ENCODE data around the gene CELF4. TPM values are rescaled to one million over a fixed set of nuclear protein-coding genes. Genes with fewer than 3 reads are reported as not detected.

CELF4 gene
- total RNA-seq, 1 donor from 2014 or later = not detected

DNA sequence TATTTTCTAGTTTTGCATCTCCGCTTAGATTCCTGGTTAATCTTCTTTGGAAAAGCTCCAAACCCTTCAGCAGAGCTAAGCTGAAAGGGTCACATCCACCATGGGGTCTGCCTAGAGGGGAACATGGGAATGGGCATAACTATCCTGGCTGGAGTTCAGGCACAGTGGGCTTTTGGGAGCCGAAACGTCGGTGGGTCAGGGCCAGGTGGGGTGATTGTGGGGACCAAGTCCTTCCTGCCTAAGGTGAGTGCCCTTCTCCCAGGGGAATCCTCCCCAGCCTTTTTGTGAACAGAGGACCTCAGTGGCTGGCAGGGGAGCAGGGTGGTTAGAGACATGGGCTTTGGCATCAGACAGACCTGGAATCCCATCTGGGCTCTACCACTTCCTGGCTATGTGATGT is 60.3 kb downstream of the CELF4 start:
- no peak for DNase-seq (ENCODE audit: low read depth)
- no peak overlapping the region for H3K4me3 ChIP-seq (ENCODE audit: low read depth, low read length)
- H3K36me3 ChIP-seq (ENCODE audit: control insufficient read depth, insufficient read depth, low read length) = no peaks in the 10 kb centered on the region
- peaks cover 4% of the 10 kb centered on the region for H3K27me3 ChIP-seq (ENCODE audit: control insufficient read depth, insufficient read depth, low read length)
- TF ChIP-seq, protein P1, sequence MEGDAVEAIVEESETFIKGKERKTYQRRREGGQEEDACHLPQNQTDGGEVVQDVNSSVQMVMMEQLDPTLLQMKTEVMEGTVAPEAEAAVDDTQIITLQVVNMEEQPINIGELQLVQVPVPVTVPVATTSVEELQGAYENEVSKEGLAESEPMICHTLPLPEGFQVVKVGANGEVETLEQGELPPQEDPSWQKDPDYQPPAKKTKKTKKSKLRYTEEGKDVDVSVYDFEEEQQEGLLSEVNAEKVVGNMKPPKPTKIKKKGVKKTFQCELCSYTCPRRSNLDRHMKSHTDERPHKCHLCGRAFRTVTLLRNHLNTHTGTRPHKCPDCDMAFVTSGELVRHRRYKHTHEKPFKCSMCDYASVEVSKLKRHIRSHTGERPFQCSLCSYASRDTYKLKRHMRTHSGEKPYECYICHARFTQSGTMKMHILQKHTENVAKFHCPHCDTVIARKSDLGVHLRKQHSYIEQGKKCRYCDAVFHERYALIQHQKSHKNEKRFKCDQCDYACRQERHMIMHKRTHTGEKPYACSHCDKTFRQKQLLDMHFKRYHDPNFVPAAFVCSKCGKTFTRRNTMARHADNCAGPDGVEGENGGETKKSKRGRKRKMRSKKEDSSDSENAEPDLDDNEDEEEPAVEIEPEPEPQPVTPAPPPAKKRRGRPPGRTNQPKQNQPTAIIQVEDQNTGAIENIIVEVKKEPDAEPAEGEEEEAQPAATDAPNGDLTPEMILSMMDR (IDR thresholded peaks at IDR 0.05; ENCODE audit: insufficient read depth, low read length, poor library complexity, severe bottlenecking) = no peak

DNA sequence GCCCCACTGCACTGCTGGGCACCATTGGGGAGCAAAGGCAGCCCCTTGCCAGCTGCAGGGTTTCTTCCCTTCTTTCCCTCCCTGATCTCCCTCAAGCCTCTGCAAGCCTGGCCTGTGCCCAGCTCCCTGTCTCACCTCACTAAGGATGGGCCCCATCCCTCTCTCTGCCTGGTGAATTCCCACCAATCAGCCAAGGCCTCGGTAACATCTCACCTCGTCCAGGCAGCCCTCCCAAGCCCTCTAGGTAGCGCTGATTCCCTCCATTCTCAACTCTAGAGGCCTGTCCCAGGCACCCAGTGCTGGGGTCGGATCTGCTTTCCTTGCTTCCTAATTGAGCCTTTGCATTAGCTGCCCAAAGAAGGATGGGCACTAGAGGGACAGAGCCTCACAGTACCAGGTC is 63.0 kb downstream of the CELF4 start:
- peaks cover 6% of the 10 kb centered on the region for H3K27me3 ChIP-seq (ENCODE audit: control insufficient read depth, insufficient read depth, low read length)
- no peak overlapping the region for H3K4me3 ChIP-seq (ENCODE audit: low read depth, low read length)
- H3K36me3 ChIP-seq (ENCODE audit: control insufficient read depth, insufficient read depth, low read length) = no peaks in the 10 kb centered on the region
- TF ChIP-seq, protein P1 (IDR thresholded peaks at IDR 0.05; ENCODE audit: insufficient read depth, low read length, poor library complexity, severe bottlenecking) = no peak
- DNase-seq (ENCODE audit: low read depth) = no peak

DNA sequence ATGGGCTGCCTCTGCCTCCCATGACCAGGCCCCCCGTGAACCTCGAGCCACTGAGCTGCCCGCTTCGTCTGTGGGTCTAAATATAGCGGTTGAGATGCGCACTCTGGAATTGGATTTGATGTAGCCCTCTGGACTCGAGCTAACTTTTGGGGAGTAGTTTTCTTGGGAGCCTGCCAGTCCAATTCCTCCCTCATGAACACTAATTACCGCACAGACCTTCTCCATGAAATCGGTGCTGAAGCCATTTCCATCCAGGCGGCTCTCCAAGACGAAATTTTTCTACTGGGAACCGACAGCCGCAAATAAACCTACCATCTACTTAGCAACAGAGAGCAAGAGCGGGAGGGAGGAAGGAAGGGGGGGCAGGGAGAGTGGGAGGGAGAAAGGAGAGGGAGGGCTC is 63.6 kb downstream of the CELF4 start:
- TF ChIP-seq, protein P1 (IDR thresholded peaks at IDR 0.05; ENCODE audit: insufficient read depth, low read length, poor library complexity, severe bottlenecking) = no peak
- Histone ChIP-seq H3K27me3 (ENCODE audit: control insufficient read depth, insufficient read depth, low read length) (peaks cover 6% of the 10 kb centered on the region), H3K36me3 (ENCODE audit: control insufficient read depth, insufficient read depth, low read length) (no peaks in the 10 kb centered on the region), H3K4me3 (ENCODE audit: low read depth, low read length) (no peak overlapping the region)
- no peak for DNase-seq (ENCODE audit: low read depth)

DNA sequence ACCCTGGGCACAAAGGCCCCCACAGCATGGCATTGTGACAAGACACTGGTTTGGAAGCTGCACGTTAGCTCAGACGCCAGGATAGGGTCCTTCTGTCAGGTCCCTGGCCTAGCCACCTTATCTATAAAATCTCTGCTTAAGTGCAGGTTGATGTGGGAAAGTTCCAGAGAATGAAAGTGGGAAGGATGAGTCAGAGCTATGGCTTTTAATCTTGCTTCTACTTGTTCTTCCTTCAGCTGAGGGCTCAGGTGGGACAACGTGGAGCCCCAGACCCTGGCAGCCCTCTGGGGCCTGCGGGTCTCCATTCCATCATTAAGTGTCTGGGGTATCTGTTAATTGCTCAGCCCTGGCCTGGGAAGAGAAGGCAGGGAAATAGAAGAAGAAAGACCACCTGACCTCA is 64.5 kb downstream of the CELF4 start:
- TF ChIP-seq, protein P1 (IDR thresholded peaks at IDR 0.05; ENCODE audit: insufficient read depth, low read length, poor library complexity, severe bottlenecking) = no peak
- no peak overlapping the region for H3K4me3 ChIP-seq (ENCODE audit: low read depth, low read length)
- peaks cover 4% of the 10 kb centered on the region for H3K27me3 ChIP-seq (ENCODE audit: control insufficient read depth, insufficient read depth, low read length)
- no peaks in the 10 kb centered on the region for H3K36me3 ChIP-seq (ENCODE audit: control insufficient read depth, insufficient read depth, low read length)
- no peak for DNase-seq (ENCODE audit: low read depth)

DNA sequence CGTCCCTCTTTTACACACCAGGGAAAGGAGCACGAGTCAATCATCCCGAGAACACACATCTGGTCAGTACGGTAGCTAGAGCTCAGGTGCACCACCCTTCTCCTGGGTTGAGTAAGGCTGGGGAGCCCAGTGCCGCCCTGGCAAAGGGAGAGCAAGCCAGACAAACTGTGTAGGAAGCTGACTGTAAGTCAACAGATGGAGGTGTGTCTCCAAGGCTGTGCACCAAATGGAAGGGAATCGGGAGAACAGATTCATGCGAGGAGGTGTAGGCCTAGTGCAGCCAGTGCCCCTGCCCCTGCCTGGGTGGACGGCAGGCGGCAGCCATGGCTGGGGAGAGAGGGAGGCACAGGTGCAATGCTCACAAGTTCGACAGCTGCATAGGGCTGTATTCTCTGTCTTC is 65.7 kb downstream of the CELF4 start:
- Histone ChIP-seq H3K27me3 (ENCODE audit: control insufficient read depth, insufficient read depth, low read length) (peaks cover 4% of the 10 kb centered on the region), H3K36me3 (ENCODE audit: control insufficient read depth, insufficient read depth, low read length) (no peaks in the 10 kb centered on the region), H3K4me3 (ENCODE audit: low read depth, low read length) (no peak overlapping the region)
- DNase-seq (ENCODE audit: low read depth) = no peak
- TF ChIP-seq, protein P1 (IDR thresholded peaks at IDR 0.05; ENCODE audit: insufficient read depth, low read length, poor library complexity, severe bottlenecking) = no peak

DNA sequence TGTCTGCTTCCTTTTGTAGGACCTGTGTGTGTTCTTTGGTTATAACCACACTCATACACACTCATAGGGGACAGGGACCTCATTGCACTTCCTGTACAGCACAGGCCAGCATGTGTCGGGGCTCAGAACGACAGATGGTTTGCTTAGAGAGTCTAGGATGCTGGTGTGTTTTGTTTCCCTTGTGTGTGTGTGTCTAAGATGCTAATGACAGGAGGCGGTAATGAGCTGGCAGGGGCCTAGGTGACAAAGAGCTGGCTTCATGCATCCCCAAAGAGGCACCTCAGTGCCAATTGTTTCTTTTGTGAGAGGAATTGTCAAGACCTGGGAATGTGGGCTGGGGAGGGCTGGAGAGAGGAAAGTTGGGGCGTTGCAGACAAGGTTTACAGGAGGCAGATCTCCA is 66.6 kb downstream of the CELF4 start:
- H3K36me3 ChIP-seq (ENCODE audit: control insufficient read depth, insufficient read depth, low read length) = no peaks in the 10 kb centered on the region
- no peak for DNase-seq (ENCODE audit: low read depth)
- H3K27me3 ChIP-seq (ENCODE audit: control insufficient read depth, insufficient read depth, low read length) = peaks cover 4% of the 10 kb centered on the region
- no peak overlapping the region for H3K4me3 ChIP-seq (ENCODE audit: low read depth, low read length)
- TF ChIP-seq, protein P1 (IDR thresholded peaks at IDR 0.05; ENCODE audit: insufficient read depth, low read length, poor library complexity, severe bottlenecking) = no peak

Data from kidney epithelial cell (primary cell).